Caco-2 (cell line): Measurements from ENCODE around the gene IRS1. TPM values are rescaled to one million over a fixed set of nuclear protein-coding genes. Genes with fewer than 3 reads are reported as not detected.

Source experiments
- BruUV-seq: library from RNA; stranded (reverse); fragments of 400-500 nt; replicated peaks from 2 replicates; lab custom pipeline; 2021; lab: Mats Ljungman, UMichigan
- CTCF ChIA-PET: fragments of 300-600 bp; sonication (Branson Sonifier 250); formaldehyde crosslinking; loops from one replicate; lab custom pipeline; 2022; ENCODE audit warnings: antibody characterized with exemption; lab: Charles Lee
- POLR2A ChIA-PET: fragments of 300-600 bp; sonication (Branson Sonifier 250); formaldehyde crosslinking; loops from one replicate; lab custom pipeline; 2022; ENCODE audit warnings: antibody characterized with exemption; lab: Charles Lee
- DNase-seq, 2 experiments: peaks; one replicate each; pipeline versions ENCODE4 v3.0.0 to v3.0.0-alpha.2; 2020 to 2022
- H3K27me3 ChIP-seq: replicated peaks from 2 replicates; pipeline ENCODE4 v1.6.0; 2011; ENCODE audit warnings: low read length; ENCODE audit not compliant: control insufficient read depth, insufficient read depth
- H3K36me3 ChIP-seq: 2 replicates; pipeline ENCODE4 v1.5.1; 2011; ENCODE audit warnings: low read length; ENCODE audit not compliant: control insufficient read depth, insufficient read depth
- H3K4me1 ChIP-seq: fragments of 250-450 bp; sonication (Bioruptor Pico); 2 replicates; pipeline ENCODE4 v1.5.1; 2020; ENCODE audit warnings: mild to moderate bottlenecking
- H3K4me3 ChIP-seq: 2 replicates; pipeline ENCODE4 v1.5.1; 2011; ENCODE audit warnings: low read depth, mild to moderate bottlenecking, control low read depth, low read length
- H3K9me3 ChIP-seq: fragments of 250-450 bp; sonication (Bioruptor Pico); 2 replicates; pipeline ENCODE4 v1.5.1; 2020; ENCODE audit warnings: mild to moderate bottlenecking, moderate library complexity
- H3K27ac Mint-ChIP-seq: one replicate; pipeline ENCODE4 v1.8.0; 2022; ENCODE audit warnings: mixed read lengths; ENCODE audit not compliant: unreplicated experiment
- H3K27me3 Mint-ChIP-seq: one replicate; pipeline ENCODE4 v1.8.0; 2022; ENCODE audit warnings: mixed read lengths; ENCODE audit not compliant: insufficient read depth, unreplicated experiment
- H3K36me3 Mint-ChIP-seq: one replicate; pipeline ENCODE4 v1.8.0; 2022; ENCODE audit warnings: mild to moderate bottlenecking, mixed read lengths; ENCODE audit not compliant: insufficient read depth, unreplicated experiment
- H3K4me1 Mint-ChIP-seq: one replicate; pipeline ENCODE4 v1.8.0; 2022; ENCODE audit warnings: low read depth, mixed read lengths; ENCODE audit not compliant: unreplicated experiment
- H3K4me3 Mint-ChIP-seq: one replicate; pipeline ENCODE4 v1.8.0; 2022; ENCODE audit warnings: mild to moderate bottlenecking, moderate library complexity, mixed read lengths; ENCODE audit not compliant: unreplicated experiment
- H3K9me3 Mint-ChIP-seq: one replicate; pipeline ENCODE4 v1.8.0; 2022; ENCODE audit warnings: mixed read lengths; ENCODE audit not compliant: unreplicated experiment
- CTCF ChIP-seq, 2 experiments: fragments of 200-600 bp in 1 of 2; IDR thresholded peaks; 1 replicate in 1 of 2; 2 replicates in 1 of 2; pipeline versions ENCODE4 v1.5.1 to v1.8.0; 2011 to 2022; ENCODE audit warnings: antibody characterized with exemption in 1 of 2, control low read depth in 1 of 2, inconsistent platforms in 1 of 2, low read depth in 1 of 2, low read length in 1 of 2, mild to moderate bottlenecking in 1 of 2, moderate library complexity in 1 of 2; ENCODE audit not compliant: insufficient read depth in 1 of 2, severe bottlenecking in 1 of 2, unreplicated experiment in 1 of 2
- intact Hi-C: fragments of 100-400 bp; cut with micrococcal nuclease; formaldehyde crosslinking; loops from one replicate; pipeline ENCODE4 v1.10.0; 2022; ENCODE audit not compliant: unreplicated experiment
- total RNA-seq: library from RNA; stranded (reverse); gene quantifications from 2 replicates; pipeline ENCODE4 v1.2.3, GENCODE V29; 2022

IRS1 gene
- total RNA-seq, 1 experiment from 2014 or later, result 27.9 TPM

- H3K9me3 ChIP-seq, result no peaks in the 10 kb centered on the region
- Mint-ChIP-seq H3K27me3 (no peaks in the 10 kb centered on the region), H3K4me1 (peaks cover 13% of the 10 kb centered on the region), H3K4me3 (no peak overlapping the region), H3K9me3 (no peaks in the 10 kb centered on the region), H3K27ac (no peak overlapping the region), H3K36me3 (peaks cover 74% of the 10 kb centered on the region)
- intact Hi-C loops, result loop anchor here (10.0 kb wide), 2 partner anchors 106 to 166 kb away; no protein-coding TSS in a partner anchor
- H3K4me3 ChIP-seq, result no peak overlapping the region
- peaks cover 5% of the 10 kb centered on the region for H3K36me3 ChIP-seq
- peaks cover 10% of the 10 kb centered on the region; the same call in 1 of the 2 replicates for H3K4me1 ChIP-seq
- no peak for TF ChIP-seq CTCF (IDR thresholded peaks at IDR 0.05; ENCODE audit: insufficient read depth in 1 of 2, low read depth in 1 of 2, low read length in 1 of 2, severe bottlenecking in 1 of 2, unreplicated experiment in 1 of 2)
- CTCF ChIA-PET, result no interaction called here
- POLR2A ChIA-PET, result no interaction called here
- H3K27me3 ChIP-seq, result no peaks in the 10 kb centered on the region
- DNase-seq, result no peak
- no TSS peak for BruUV-seq
These were observed 9.2 kb downstream of the IRS1 start for GRCh38 chr2:226790431-226790830.

- Histone ChIP-seq H3K27me3 (no peaks in the 10 kb centered on the region), H3K4me3 (no peak overlapping the region), H3K9me3 (no peaks in the 10 kb centered on the region), H3K4me1 (peaks cover 6% of the 10 kb centered on the region; the same call in 1 of the 2 replicates), H3K36me3 (peaks cover 5% of the 10 kb centered on the region)
- Mint-ChIP-seq H3K4me1 (peaks cover 13% of the 10 kb centered on the region), H3K4me3 (no peak overlapping the region), H3K9me3 (no peaks in the 10 kb centered on the region), H3K27me3 (no peaks in the 10 kb centered on the region), H3K36me3 (peaks cover 74% of the 10 kb centered on the region), H3K27ac (peak overlapping the region; percentile 61)
- POLR2A ChIA-PET, result no interaction called here
- CTCF ChIA-PET, result no interaction called here
- no peak for DNase-seq
- TF ChIP-seq CTCF (IDR thresholded peaks at IDR 0.05; ENCODE audit: insufficient read depth in 1 of 2, low read depth in 1 of 2, low read length in 1 of 2, severe bottlenecking in 1 of 2, unreplicated experiment in 1 of 2), result no peak
- no TSS peak for BruUV-seq
- intact Hi-C loops, result loop anchor here (10.0 kb wide), 2 partner anchors 105 to 165 kb away; no protein-coding TSS in a partner anchor
These were observed 9.6 kb downstream of the IRS1 start for GRCh38 chr2:226790011-226790410.

- Mint-ChIP-seq H3K4me3 (no peak overlapping the region), H3K9me3 (no peaks in the 10 kb centered on the region)
- CTCF ChIA-PET, result no interaction called here
These were observed 10.6 kb downstream of the IRS1 start for GRCh38 chr2:226788881-226789490.

More at GRCh38 chr2:226788881-226789490, 10.6 kb downstream of the IRS1 start:
- Histone ChIP-seq H3K27me3 (no peaks in the 10 kb centered on the region), H3K36me3 (peaks cover 5% of the 10 kb centered on the region), H3K9me3 (no peaks in the 10 kb centered on the region), H3K4me1 (peaks cover 6% of the 10 kb centered on the region; the same call in 1 of the 2 replicates), H3K4me3 (no peak overlapping the region)
- no peak for TF ChIP-seq CTCF (IDR thresholded peaks at IDR 0.05; ENCODE audit: insufficient read depth in 1 of 2, low read depth in 1 of 2, low read length in 1 of 2, severe bottlenecking in 1 of 2, unreplicated experiment in 1 of 2)
- H3K4me1 Mint-ChIP-seq, result peaks cover 6% of the 10 kb centered on the region
- POLR2A ChIA-PET, result interaction anchor here (0.5 kb wide), 1 partner anchor 10 kb away, joined by 12 read pairs; the partner anchor contains the start of gene IRS1
- H3K36me3 Mint-ChIP-seq, result peaks cover 71% of the 10 kb centered on the region
- no TSS peak for BruUV-seq
- intact Hi-C loops, result no loop called here
- H3K27ac Mint-ChIP-seq, result peak overlapping the region; percentile 61
- DNase-seq, result no peak
- H3K27me3 Mint-ChIP-seq, result no peaks in the 10 kb centered on the region
